GM23338 (cell line): ENCODE results near the gene TCERG1. TPM values are rescaled to one million over a fixed set of nuclear protein-coding genes. Genes with fewer than 3 reads are reported as not detected.

Experiments used
- ATAC-seq: fragments of 200-7000 bp; cut with Tn5 transposase; 3 replicates; pipeline ENCODE4 v1.9.1; 2020
- DNase-seq: peaks from one replicate; pipeline ENCODE4 v3.0.0-alpha.2; 2015; ENCODE audit warnings: low spot score
- H2AFZ ChIP-seq: fragments of 200-600 bp; sonication (generic); 2 replicates; pipeline ENCODE4 v1.8.0; 2016; ENCODE audit warnings: antibody characterized with exemption, mild to moderate bottlenecking, moderate library complexity
- H3F3A ChIP-seq: fragments of 200-600 bp; sonication (generic); replicated peaks from 2 replicates; pipeline ENCODE4 v1.8.0; 2017; ENCODE audit warnings: antibody characterized with exemption, mixed run types, low read depth
- H3K27ac ChIP-seq: fragments of 200-600 bp; sonication (generic); 2 replicates; pipeline ENCODE4 v1.6.1; 2016; ENCODE audit warnings: low read depth
- H3K27me3 ChIP-seq: fragments of 200-600 bp; sonication (generic); 2 replicates; pipeline ENCODE4 v1.8.0; 2016; ENCODE audit warnings: mild to moderate bottlenecking, mixed run types, moderate library complexity; ENCODE audit not compliant: insufficient read depth
- H3K36me3 ChIP-seq: fragments of 200-600 bp; sonication (generic); 2 replicates; pipeline ENCODE4 v1.8.0; 2016; ENCODE audit warnings: mild to moderate bottlenecking; ENCODE audit not compliant: insufficient read depth
- H3K4me1 ChIP-seq: fragments of 200-600 bp; sonication (generic); 2 replicates; pipeline ENCODE4 v1.8.0; 2016; ENCODE audit warnings: mild to moderate bottlenecking, moderate library complexity; ENCODE audit not compliant: insufficient read depth
- H3K4me2 ChIP-seq: fragments of 200-600 bp; sonication (generic); 2 replicates; pipeline ENCODE4 v1.7.1; 2017; ENCODE audit warnings: mixed run types
- H3K4me3 ChIP-seq: fragments of 200-600 bp; sonication (generic); 2 replicates; pipeline ENCODE4 v1.6.1; 2016; ENCODE audit warnings: mixed run types
- H3K79me2 ChIP-seq: fragments of 200-600 bp; sonication (generic); replicated peaks from 2 replicates; pipeline ENCODE4 v1.8.0; 2017; ENCODE audit warnings: mild to moderate bottlenecking; ENCODE audit not compliant: insufficient read depth
- H3K9me2 ChIP-seq: fragments of 200-600 bp; sonication (generic); 2 replicates; pipeline ENCODE4 v1.8.0; 2017; ENCODE audit not compliant: insufficient read depth
- H4K20me1 ChIP-seq: fragments of 200-600 bp; sonication (generic); replicated peaks from 2 replicates; pipeline ENCODE4 v1.8.0; 2017; ENCODE audit warnings: mild to moderate bottlenecking; ENCODE audit not compliant: insufficient read depth
- H3K27ac Mint-ChIP-seq: 2 replicates; pipeline ENCODE4 v1.8.0; 2020; ENCODE audit warnings: inconsistent platforms, mild to moderate bottlenecking, moderate library complexity, mixed read lengths
- H3K27me3 Mint-ChIP-seq: 3 replicates; pipeline ENCODE4 v1.8.0; 2022; ENCODE audit warnings: low read depth, mild to moderate bottlenecking, moderate library complexity, mixed read lengths, inconsistent platforms; ENCODE audit not compliant: insufficient read depth, poor library complexity
- H3K36me3 Mint-ChIP-seq: 3 replicates; pipeline ENCODE4 v1.8.0; 2021; ENCODE audit warnings: low read depth, mild to moderate bottlenecking, inconsistent platforms, moderate library complexity, mixed read lengths
- H3K4me1 Mint-ChIP-seq: 3 replicates; pipeline ENCODE4 v1.8.0; 2020; ENCODE audit warnings: mild to moderate bottlenecking, inconsistent platforms, mixed read lengths
- H3K4me3 Mint-ChIP-seq: 3 replicates; pipeline ENCODE4 v1.8.0; 2021; ENCODE audit warnings: moderate library complexity, mild to moderate bottlenecking, inconsistent platforms, mixed read lengths
- H3K9me3 Mint-ChIP-seq: 3 replicates; pipeline ENCODE4 v1.8.0; 2020; ENCODE audit warnings: moderate library complexity, mild to moderate bottlenecking, inconsistent platforms, mixed read lengths
- CREB1 ChIP-seq: fragments of 250-450 bp; sonication (Bioruptor Pico); IDR thresholded peaks from 2 replicates; pipeline ENCODE4 v1.5.0; 2020; ENCODE audit warnings: low read depth, mild to moderate bottlenecking, moderate library complexity
- EZH2phosphoT487 ChIP-seq: fragments of 200-600 bp; sonication (generic); IDR thresholded peaks from one replicate; pipeline ENCODE4 v1.8.1; 2018; ENCODE audit warnings: antibody characterized with exemption; ENCODE audit not compliant: unreplicated experiment
- JUNB ChIP-seq: IDR thresholded peaks from one replicate; pipeline ENCODE4 v1.6.1; 2016; ENCODE audit warnings: antibody characterized with exemption; ENCODE audit not compliant: unreplicated experiment
- NANOG ChIP-seq: IDR thresholded peaks from 2 replicates; pipeline ENCODE4 v1.6.1; 2016; ENCODE audit warnings: antibody characterized with exemption, borderline replicate concordance
- POLR2AphosphoS5 ChIP-seq: IDR thresholded peaks from 2 replicates; pipeline ENCODE4 v1.6.1; 2016; ENCODE audit warnings: antibody characterized with exemption, low read depth
- STAT1 ChIP-seq: IDR thresholded peaks from one replicate; pipeline ENCODE4 v1.6.1; 2016; ENCODE audit warnings: antibody characterized with exemption; ENCODE audit not compliant: unreplicated experiment
- ZNF331 ChIP-seq: fragments of 250-450 bp; sonication (Bioruptor Pico); IDR thresholded peaks from 2 replicates; pipeline ENCODE4 v1.5.0; 2020; ENCODE audit warnings: low read depth, mild to moderate bottlenecking, moderate library complexity
- polyA plus RNA-seq: library from polyadenylated mRNA; unstranded; fragments of >200 nt; fragmentation: Nextera tagmentation; extraction: Ambion mirVana; gene quantifications from 2 replicates; pipeline ENCODE4 v1.2.1, GENCODE V29; 2016
- total RNA-seq: library from RNA; depleted of rRNA; stranded (reverse); fragments of >200 nt; shearing (Covaris generic); gene quantifications from 2 replicates; pipeline ENCODE4 v1.2.3, GENCODE V29; 2014
- TF ChIP-seq, protein P1 (sequence below): IDR thresholded peaks from 2 replicates; pipeline ENCODE4 v1.6.1; 2016; ENCODE audit warnings: antibody characterized with exemption
- TF ChIP-seq, protein P2 (sequence below): IDR thresholded peaks from one replicate; pipeline ENCODE4 v1.6.1; 2018; ENCODE audit warnings: antibody characterized with exemption; ENCODE audit not compliant: unreplicated experiment

TCERG1 gene
- total and polyA plus RNA-seq, 2 experiments from 2014 or later, result 127 to 178 TPM

DNA sequence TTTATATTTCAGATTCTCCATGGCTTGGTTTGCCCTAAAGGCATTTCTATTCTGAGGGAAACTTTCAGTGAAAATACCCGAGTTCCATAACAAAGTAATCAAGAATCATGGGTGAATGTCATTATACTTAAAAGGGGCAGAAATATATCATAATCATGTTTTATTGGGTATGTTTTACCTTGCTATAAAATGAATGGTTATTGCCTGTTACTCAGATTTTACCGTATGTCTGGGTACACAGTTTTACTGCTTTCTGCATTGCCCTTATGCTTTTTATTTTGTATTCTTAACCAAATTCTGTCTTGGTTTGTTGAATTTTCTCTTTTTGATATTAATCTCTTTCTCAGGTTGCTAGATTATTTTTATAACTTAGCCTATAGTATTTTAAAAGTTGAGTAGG is 66.3 kb downstream of the TCERG1 start (continued):
- no peak for TF ChIP-seq JUNB
- no peak for TF ChIP-seq STAT1
- no peak for TF ChIP-seq EZH2phosphoT487
- no peak for TF ChIP-seq CREB1 (CRISPR knock-in tag)
- no peak for TF ChIP-seq NANOG
- TF ChIP-seq, protein P1, sequence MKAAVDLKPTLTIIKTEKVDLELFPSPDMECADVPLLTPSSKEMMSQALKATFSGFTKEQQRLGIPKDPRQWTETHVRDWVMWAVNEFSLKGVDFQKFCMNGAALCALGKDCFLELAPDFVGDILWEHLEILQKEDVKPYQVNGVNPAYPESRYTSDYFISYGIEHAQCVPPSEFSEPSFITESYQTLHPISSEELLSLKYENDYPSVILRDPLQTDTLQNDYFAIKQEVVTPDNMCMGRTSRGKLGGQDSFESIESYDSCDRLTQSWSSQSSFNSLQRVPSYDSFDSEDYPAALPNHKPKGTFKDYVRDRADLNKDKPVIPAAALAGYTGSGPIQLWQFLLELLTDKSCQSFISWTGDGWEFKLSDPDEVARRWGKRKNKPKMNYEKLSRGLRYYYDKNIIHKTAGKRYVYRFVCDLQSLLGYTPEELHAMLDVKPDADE, result no peak

GRCh38 chr5:146514575-146514974 is 67.4 kb downstream of the TCERG1 start:
- H3F3A ChIP-seq, result no peaks in the 10 kb centered on the region
- peaks cover 17% of the 10 kb centered on the region for H3K36me3 ChIP-seq
- no peak overlapping the region for H2AFZ ChIP-seq
- DNase-seq (no peak), ATAC-seq (no peak)
- Mint-ChIP-seq H3K36me3 (peaks cover 21% of the 10 kb centered on the region), H3K27me3 (no peaks in the 10 kb centered on the region), H3K4me1 (peaks cover 12% of the 10 kb centered on the region), H3K4me3 (no peak overlapping the region), H3K27ac (no peak overlapping the region), H3K9me3 (no peaks in the 10 kb centered on the region)
- TF ChIP-seq STAT1 (no peak), EZH2phosphoT487 (no peak), POLR2AphosphoS5 (no peak), ZNF331 (no peak), CREB1 (CRISPR knock-in tag) (no peak), JUNB (no peak), NANOG (no peak)
- TF ChIP-seq, protein P2, sequence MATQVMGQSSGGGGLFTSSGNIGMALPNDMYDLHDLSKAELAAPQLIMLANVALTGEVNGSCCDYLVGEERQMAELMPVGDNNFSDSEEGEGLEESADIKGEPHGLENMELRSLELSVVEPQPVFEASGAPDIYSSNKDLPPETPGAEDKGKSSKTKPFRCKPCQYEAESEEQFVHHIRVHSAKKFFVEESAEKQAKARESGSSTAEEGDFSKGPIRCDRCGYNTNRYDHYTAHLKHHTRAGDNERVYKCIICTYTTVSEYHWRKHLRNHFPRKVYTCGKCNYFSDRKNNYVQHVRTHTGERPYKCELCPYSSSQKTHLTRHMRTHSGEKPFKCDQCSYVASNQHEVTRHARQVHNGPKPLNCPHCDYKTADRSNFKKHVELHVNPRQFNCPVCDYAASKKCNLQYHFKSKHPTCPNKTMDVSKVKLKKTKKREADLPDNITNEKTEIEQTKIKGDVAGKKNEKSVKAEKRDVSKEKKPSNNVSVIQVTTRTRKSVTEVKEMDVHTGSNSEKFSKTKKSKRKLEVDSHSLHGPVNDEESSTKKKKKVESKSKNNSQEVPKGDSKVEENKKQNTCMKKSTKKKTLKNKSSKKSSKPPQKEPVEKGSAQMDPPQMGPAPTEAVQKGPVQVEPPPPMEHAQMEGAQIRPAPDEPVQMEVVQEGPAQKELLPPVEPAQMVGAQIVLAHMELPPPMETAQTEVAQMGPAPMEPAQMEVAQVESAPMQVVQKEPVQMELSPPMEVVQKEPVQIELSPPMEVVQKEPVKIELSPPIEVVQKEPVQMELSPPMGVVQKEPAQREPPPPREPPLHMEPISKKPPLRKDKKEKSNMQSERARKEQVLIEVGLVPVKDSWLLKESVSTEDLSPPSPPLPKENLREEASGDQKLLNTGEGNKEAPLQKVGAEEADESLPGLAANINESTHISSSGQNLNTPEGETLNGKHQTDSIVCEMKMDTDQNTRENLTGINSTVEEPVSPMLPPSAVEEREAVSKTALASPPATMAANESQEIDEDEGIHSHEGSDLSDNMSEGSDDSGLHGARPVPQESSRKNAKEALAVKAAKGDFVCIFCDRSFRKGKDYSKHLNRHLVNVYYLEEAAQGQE, result no peak
- TF ChIP-seq, protein P1, result no peak
- H3K27ac ChIP-seq, result no peak overlapping the region; the same call in 1 of the 2 replicates
- no peaks in the 10 kb centered on the region for H4K20me1 ChIP-seq
- no peaks in the 10 kb centered on the region for H3K27me3 ChIP-seq
- no peaks in the 10 kb centered on the region for H3K79me2 ChIP-seq
- no peaks in the 10 kb centered on the region for H3K9me2 ChIP-seq
- no peak overlapping the region for H3K4me2 ChIP-seq
- H3K4me3 ChIP-seq, result no peak overlapping the region
- peaks cover 16% of the 10 kb centered on the region for H3K4me1 ChIP-seq
